Amniotic epithelial cell (primary cell): ENCODE measurements around the gene KLK5.

ENCODE experiments used
- DNase-seq: peaks from one replicate; pipeline ENCODE4 v3.0.0-alpha.2; 2010; ENCODE audit warnings: low read depth

The KLK5 gene

DNA sequence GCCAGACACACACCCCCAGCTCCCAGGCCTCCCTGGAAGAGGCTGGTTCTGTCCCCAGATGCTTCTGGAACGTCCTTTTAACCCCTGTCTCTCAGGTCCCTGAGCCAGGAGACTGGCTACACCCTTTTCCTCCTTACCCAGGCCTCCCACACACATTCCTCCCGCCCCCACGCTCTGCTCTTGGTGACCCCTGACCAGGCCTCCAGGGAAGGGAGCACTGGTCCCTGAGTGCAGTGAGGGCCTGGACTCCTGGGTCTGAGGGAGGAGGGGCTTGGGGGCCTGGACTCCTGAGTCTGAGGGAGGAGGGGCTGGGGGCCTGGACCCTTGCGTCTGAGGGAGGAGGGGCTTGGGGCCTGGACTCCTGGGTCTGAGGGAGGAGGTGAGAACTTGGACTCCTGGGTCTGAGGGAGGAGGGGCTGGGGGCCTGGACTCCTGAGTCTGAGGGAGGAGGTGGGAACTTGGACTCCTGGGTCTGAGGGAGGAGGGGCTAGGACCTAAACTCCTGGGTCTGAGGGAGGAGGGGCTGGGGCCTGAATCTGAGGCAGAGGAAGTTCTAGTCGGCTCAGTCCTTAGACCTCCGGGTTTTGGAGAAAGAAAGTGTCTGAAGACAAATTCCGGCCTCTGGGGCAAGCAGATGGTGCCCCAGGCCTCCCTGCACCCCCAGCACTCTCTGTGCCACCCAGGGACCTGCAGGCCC, 16.0 kb upstream of the KLK5 start:
- DNase-seq: no peak

DNA sequence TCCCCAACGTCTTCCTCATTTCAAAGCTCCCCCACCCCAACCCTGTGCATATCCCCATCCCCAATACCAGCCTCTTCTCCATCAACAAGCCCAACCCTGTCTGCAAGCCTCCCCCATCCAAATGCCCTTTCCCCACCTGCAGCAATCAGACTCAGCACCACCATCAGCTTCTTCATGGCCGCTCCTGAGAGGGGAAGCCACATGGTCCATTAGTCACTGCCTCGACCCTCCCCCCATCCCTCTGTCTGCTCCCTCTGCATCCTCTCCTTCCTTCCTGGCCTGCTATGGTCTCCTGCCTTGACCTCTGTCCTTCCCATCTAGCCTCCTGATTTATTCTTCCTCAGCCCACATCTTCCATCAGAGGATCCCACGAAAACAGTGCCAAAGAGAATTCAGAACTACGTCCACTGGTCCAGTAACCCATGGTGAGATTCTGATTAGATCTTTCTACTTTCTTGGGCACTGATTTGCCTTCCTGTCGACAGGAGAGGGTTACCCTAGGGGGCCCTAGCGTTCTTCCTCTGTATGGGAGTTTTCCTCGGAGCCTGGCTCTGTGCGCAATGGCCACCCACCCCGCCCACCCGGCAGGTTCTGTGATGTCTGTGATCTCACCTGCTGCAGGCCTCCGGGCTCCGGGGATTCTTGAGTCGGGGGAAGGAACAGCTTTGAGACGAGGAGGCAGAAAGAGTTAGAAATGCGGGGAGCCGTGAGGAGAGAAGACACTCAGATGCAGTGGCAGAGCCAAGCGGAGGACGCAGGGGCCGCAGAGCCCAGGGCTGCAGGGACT, 15.3 kb upstream of the KLK5 start:
- DNase-seq: no peak

DNA sequence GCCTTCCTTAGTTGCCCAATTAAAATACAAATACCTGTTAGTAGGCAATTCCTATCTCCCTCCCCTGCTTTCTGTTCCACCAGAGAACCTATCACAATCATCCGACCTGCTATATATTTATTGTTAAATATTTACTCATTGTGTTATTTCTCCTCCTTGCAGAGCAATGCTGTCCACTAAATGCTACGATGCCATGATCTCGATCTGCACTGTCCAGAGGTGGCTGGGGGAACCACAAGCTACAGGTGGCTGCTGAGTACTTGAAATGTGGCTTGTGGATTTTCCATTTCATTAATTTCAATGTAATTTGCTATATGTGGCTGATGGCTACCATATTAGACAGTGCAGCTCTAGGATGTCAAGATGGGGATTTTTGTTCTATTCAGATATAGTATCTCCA, 11.4 kb upstream of the KLK5 start:
- no peak for DNase-seq

DNA sequence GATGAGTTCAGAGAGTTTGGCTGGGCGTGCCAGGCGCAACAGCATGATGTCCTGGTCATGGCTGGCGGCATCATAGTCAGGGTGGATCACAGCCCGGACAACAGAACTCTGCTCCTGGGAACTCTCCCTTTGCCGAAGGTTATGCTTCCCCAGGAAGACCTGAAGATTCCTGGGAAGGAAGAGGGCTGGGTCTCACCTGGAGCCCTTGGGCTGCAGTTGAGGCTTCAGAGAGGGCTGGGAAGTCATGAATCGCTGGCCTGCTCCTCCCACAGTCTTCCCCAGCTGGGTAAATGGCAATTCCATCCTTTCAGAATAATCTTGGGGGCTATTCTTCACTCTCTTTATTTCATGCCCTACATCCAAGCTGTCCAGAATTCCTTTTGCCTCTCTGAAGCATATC, 10.5 kb upstream of the KLK5 start:
- no peak for DNase-seq

DNA sequence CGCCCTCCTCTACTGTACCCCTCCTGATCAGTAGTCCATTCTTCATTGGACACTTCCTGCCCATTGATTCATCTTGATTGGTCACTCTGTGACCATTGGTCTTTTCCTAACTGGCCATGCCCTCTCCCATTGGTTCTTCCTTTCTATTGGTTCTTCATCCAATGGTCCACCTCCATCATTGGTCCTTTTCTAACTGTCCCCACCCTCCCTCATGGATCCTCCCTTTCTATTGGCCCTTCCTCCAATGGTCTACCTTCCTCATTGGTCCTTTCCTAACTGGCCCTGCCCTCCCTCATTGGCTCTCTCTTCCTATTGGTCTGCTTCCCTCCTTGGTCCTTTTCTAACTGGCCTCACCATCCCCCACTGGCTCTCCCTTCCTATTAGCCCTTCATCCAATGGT, 9.4 kb upstream of the KLK5 start:
- no peak for DNase-seq

DNA sequence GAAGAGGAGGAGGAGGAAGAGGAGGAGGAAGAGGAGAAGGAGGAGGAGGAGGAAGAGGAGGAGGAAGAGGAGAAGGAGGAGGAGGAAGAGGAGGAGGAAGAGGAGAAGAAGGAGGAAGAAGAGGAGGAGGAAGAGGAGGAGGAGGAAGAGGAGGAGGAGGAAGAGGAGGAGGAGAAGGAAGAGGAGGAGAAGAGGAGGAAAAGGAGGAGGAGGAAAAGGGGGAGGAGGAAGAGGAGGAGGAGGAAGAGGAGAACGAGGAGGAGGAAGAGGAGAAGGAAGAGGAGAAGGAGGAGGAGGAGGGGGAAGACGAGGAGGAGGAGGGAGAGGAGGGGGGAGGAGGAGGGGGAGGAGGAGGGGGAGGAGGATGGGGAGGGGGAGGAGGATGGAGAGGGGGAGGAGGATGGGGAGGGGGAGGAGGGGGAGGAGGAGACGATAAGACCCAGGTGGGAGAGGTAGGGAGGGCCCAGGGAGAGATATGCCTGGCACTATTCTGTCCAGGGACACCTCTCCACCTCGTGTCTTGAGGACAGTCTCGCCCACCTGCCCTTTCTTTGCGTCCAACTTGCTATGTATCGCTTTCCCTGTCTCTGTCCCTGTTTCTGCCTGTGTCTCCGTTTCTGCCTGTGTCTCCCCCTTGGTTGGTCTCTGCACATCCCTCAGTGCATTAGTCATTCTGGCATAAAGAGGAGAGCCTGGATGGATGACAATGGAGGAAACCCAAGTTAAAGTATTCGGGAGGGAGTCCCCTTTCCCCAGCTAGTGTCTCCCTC, 7.1 kb upstream of the KLK5 start:
- no peak for DNase-seq

DNA sequence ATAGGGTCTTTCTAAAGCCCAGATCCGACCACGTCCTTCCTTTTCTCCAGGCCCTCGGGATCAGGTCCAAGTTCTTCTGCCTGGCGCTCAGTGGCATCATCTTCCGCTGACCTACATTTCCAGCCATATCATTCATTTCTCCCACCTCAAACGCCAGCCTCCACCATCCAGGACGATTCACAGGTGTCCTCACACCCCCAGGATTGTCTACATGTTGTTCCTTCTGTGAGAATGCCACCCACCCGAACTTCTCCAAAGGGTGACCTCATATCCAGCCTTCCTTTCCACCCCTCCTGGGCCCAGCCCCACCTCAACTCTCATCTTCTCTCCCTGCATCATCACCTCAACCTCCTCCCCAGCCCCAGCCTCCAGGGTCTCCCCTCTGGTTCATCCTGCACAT, 4.7 kb upstream of the KLK5 start:
- no peak for DNase-seq

DNA sequence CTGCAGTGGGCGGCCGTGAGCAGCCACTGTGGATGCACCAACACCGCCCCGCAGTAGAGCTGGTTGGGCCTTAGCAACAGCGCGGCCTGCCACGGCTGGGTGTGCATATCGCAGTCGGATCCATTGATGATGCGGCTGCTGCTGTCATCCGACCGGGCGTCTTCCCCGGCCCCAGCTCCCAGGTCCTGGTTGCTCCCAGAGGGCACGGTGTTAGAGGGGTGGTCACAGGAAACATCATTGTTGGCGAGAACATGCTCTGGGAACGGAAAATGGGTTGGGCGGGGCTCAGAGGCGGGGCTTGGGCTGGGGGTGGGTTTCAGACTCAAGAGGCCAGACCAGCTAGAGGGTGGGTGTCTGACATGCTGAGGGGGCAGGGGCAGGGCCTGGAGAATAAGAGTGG, 3.0 kb downstream of the KLK5 start:
- no peak for DNase-seq

DNA sequence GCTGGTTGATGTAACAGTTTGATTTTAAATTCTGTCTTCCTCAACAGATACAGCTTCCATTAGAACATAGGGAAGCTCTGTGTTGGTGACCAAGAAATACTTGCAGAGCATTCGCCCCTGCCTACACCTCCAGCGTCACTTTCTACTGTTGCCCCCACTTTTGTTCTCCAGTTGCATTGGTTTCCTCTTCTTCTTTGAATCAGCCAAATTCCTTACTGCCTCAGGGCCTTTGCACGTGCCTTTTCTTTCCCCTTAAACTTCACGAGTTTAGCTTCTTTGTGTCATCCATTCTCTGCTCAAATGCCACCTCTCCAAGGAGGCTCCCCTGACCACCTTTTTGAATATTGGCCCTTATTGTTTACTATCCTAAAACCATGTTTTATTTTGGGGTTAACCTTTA, 5.7 kb downstream of the KLK5 start:
- no peak for DNase-seq

DNA sequence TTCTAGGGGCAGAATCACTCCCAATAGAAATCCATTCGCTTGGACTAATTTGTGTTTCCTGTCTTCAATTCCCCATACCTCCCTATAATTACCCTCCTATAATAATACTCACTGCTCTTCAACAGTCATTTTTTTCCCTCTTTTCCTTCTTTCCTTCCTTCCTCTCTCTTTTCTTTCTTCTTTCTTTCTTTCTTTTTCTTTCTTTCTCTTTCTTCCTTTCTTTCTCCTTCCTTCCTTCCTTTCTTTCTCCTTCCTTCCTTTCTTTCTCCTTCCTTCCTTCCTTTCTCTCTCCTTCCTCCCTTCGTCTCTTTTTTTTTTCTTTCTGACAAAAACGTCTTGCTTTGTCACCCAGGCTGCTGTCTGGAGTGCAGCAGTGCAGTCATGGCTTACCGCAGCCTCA, 8.0 kb downstream of the KLK5 start:
- no peak for DNase-seq

DNA sequence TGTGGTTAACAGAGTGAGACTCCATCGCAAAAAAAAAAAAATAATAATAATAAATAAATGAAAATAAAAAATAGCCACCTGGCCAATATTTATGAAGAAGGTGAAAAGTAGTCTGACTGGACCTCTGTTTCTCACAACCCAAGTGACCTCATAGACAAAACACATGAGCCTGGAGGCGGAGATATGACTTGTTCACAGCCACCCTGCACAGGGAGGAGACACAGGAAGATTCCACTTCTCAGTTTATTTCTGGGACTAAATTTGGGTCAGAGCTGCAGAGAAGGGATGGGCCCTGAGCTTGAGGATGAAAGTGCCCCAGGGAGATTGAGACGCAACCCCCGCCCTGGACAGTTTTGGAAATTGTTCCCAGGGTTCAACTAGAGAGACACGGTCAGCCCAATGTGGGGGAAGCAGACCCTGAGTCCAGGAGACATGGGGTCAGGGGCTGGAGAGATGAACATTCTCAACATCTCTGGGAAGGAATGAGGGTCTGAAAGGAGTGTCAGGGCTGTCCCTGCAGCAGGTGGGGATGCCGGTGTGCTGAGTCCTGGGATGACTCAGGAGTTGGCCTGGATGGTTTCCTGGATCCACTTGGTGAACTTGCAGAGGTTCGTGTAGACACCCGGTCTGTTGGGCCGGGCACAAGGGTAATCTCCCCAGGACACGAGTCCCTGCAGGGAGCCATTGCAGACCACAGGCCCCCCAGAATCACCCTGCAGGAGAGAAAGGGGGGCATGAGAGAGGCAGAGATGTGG, 9.6 kb downstream of the KLK5 start:
- DNase-seq: no peak

DNA sequence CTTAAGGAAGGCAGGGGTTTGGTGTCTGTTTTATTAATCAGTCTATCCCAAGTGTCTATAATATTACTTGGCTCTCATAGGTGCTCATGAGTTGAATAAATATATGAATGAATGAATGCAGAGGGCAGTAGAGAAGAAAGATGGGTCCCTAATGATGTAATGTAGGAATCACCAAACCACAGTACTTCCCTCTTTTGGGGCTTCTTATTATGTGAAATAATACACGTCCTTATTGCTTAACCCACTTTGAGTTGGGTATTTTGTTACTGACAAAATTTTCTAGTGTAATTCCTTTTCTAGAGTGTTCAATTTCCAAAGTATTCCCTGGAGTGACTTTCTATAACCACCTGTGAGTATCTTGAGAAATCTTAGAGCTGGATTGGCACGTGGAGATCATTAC, 13.2 kb downstream of the KLK5 start:
- DNase-seq: no peak

DNA sequence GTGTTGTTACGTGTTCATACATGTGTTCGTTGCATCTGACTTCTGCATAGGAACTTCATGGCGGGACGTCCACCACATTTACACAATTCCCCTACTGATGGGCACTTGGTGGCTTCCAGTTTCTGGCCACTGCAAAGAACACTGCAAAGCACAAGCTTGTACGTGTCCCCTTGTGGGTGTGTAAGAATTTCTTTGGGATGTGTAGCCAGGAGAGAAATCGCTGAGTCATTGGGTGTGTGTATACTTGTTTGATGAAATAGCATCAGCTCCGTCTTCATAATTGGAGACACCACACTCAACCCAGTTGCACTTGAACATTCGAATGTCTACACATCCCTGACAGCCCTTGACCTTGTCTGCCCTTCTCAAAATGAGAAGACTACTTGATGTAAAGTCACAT, 19.2 kb downstream of the KLK5 start:
- DNase-seq: no peak

DNA sequence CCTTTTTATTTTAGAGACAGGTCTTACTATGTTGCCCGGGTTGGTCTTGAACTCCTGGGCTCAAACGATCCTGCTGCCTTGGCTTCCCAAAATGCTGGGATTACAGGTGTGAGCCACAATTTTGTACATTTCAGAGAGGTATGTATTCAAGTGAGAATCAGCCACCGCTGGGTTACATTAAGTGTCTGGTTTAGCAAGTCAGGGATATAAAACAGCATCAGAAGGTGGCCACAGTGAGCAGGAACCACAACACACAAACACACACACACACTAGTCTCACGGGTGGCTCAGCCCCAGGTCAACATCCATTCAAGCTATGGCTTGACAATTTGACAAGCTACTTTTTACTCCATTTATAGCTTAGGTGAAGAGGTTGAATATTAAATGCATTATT, 20.2 kb downstream of the KLK5 start:
- DNase-seq: no peak

DNA sequence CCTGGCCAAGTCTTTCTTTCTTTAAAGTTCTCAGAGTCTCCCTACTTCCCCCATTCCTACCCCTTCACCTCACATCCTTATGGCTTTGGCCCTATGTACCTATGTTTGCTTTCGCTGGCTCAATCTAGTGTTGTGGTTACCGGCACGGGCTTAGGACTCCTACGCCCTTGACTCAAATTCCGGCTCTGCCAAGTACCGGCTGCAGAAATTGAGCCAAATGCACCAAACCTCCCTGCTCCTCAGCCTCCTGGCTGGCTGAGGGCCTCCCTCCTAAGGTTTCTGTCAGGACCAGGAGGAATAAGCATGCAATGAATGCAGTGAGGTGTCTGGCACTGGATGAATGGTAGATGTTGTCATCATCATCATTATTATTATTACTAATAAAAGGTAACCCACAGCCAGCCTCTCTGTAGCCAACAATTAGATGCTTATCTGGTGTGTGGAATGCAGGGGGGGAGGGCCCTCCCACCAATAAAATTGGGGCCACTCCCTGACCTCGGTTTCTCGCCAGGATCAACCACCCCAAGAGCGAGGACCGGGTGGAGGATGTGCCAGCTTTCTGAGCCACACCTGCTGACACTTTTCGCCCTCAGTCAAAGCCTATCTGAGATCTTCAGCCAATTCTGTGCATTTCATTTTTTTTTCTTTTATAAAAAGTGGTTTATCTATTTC, 20.7 kb downstream of the KLK5 start:
- DNase-seq: no peak

DNA sequence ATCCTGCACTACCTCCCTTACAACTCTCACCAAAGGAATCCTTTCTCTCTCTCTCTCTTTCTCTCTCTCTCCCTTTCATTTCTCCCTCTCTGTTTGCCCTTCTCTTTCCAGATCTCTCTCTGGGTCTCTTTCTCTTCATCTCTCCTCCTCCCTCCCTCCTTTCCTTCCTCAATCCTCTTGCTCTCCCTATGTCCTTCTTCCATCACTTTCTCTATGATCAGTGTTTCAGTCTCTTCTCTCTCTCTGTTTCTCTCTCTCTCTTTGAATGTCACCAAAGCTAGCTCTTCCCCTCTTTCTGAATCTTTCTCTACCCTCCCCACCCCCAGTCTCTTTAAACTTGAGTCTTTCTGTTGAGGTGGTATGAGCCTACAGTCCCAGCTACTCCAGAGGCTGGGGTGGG, 21.8 kb downstream of the KLK5 start:
- DNase-seq: no peak

DNA sequence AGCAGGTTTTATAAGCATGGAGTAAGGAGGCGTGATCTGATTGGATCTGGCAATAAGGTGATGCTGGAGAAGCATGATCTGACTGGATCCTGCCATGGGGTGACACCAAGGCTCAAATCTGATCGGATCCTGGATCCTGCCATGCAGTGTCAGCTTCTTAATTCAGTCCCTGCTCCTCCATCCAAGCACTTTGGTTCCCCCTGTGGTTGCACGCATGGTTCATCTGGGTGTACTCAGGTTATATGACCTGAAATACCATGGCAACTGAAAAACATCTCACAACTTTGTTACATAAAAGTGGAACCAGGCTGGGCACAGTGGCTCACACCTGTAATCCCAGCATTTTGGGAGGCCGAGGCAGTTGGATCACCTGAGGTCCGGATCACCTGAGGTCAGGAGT, 24.0 kb downstream of the KLK5 start:
- DNase-seq: no peak

DNA sequence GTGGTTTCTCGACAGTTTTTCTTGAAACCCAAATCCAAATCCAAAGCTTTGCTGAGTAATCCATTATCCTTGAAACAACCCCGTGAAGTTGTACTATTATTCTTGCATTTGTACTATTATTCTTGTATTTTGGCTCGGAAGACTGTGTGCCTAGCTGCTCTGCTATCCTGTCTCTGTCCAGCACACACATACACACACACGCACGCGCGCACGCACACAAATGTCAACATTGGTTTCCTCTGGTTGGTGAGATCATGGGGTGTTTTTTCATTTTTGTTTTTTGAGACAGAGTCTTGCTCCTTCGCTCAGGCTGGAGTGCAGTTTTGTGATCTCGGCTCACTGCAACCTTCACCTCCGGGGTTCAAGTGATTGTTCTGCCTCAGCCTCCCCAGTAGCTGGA, 26.7 kb downstream of the KLK5 start:
- DNase-seq: no peak

DNA sequence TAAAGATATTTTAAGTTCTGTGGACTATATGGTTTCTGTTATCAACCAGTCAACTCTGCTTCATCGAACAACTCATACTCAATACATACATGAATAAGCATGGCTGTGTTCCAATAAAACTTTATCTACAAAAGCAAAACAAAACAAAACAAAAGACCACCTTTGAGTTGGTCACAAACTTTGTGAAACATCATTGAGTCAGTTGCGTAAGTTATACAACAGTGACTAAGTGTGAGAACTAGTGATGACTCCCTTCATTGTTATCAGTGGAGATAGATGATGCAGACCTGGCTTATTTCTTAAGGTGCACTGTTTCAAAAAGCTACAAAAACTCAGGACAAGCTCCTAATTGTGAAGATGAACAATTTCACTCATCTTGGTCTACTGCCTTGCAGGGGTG, 27.1 kb downstream of the KLK5 start:
- peak; percentile 53 for DNase-seq

DNA sequence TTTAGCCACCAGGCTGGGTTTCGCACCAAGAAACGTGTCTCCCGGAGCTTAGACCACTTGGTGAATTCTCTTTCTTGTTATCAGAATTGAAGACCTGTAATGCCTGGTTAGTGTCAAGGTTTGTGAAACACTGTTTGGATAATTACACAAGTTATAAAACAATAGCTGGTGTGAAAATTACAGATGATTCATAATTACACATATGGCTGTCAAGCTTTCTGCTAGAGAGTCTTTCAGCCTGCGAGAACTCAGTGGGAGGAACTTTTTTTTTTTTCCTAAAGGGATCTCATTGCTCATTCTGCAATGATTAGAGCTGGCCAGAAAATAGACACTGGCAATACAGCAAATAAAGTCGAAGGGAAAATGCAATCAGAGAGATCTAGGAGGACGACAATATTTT, 28.3 kb downstream of the KLK5 start:
- no peak for DNase-seq

DNA sequence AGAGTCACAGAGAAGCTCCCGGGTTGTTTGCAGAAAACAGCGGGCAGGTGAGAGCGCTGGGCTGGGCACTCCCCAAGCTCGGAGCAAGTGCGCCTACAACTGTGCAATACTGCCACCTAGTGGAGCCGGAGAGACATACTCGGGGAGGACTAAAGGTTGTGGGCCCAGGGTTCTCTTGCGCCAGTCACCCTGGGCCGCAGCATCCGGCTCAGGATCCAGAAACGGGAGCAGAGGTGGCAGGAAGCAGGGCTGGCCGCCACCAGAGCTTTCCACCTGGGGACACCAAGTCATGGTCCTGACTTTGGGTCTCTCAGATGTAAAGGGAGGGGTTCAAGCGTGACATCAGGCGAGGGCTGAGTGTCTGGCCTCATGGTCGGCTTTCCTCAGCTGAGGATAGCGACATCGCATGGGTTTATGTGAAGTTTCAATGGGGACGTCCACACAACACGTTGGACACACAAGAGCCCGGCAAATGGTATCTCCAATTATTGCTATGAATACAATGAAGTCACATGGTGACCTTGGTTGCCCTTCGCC, 30.5 kb downstream of the KLK5 start:
- DNase-seq: peak; percentile 61
